ENCODE results near the gene GPR179.

GRCh38 chr17:38328620-38329019 lies 15.1 kb downstream of the GPR179 start:
- no peak for TF ChIP-seq PREB (CRISPR knock-in tag; IDR thresholded peaks at IDR 0.05; ENCODE audit: borderline replicate concordance)
- no peak for TF ChIP-seq CTCF (IDR thresholded peaks at IDR 0.05)
- no peak for TF ChIP-seq SMAD3 (CRISPR knock-in tag; IDR thresholded peaks at IDR 0.05; ENCODE audit: borderline replicate concordance)
- no peak for TF ChIP-seq ZNF281 (CRISPR knock-in tag; IDR thresholded peaks at IDR 0.05)
- TF ChIP-seq JUN (CRISPR knock-in tag; IDR thresholded peaks at IDR 0.05), result no peak
- no peak for TF ChIP-seq USF2 (CRISPR knock-in tag; IDR thresholded peaks at IDR 0.05)
- no peak for TF ChIP-seq ATF3 (CRISPR knock-in tag; conservative IDR thresholded peaks at IDR 0.05)
- no peak for TF ChIP-seq NR2C2 (CRISPR knock-in tag; IDR thresholded peaks at IDR 0.05)
- no peak for TF ChIP-seq ZNF263 (CRISPR knock-in tag; IDR thresholded peaks at IDR 0.05; ENCODE audit: low read depth)
- TF ChIP-seq E2F5 (CRISPR knock-in tag; IDR thresholded peaks at IDR 0.05), result no peak
- no peak for TF ChIP-seq CREB1 (CRISPR knock-in tag; IDR thresholded peaks at IDR 0.05)
- no peak for TF ChIP-seq CBFB (CRISPR knock-in tag; IDR thresholded peaks at IDR 0.05; ENCODE audit: low read depth)
- TF ChIP-seq STAT6 (CRISPR knock-in tag; conservative IDR thresholded peaks at IDR 0.05; ENCODE audit: low read depth), result no peak
- no peak for TF ChIP-seq RELA (CRISPR knock-in tag; IDR thresholded peaks at IDR 0.05; ENCODE audit: borderline replicate concordance)
